ENCODE results near the gene ADCY1. TPM values are rescaled to one million over a fixed set of nuclear protein-coding genes. Genes with fewer than 3 reads are reported as not detected.

Gene ADCY1
- total RNA-seq, 4 donors from 2014 or later: under 0.01 to 4.3 (median 4.1) TPM; not detected in 1

DNA sequence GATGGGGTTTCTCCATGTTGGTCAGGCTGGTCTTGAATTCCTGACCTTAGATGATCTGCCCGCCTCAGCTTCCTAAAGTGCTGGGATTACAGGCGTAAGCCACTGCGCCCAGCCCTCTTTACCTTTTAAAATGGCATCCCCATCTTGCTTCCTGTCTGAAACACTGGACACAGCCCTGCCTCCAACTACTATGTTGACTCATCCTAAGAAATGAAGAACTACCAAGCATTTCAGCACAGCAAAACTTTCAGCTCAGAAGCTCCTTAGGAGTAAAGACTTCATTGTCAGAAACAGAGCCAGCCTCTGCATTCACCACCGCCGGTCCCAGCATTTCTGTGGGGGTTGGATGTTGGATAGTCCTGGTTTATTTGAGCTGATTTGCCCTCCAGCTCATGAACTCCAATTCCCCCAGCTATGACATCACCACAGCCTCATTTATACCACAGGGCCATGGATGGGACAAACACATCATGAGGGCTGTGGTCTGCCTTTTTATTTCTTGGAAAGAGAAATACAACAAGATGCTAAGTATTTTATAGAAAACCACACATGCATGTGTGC lies 123.5 kb downstream of the ADCY1 start:
- Histone ChIP-seq H3K27me3 (no peaks in the 10 kb centered on the region), H3K9me3 (no peaks in the 10 kb centered on the region), H3K4me3 (no peak overlapping the region), H3K4me1 (no peaks in the 10 kb centered on the region), H3K27ac (no peak overlapping the region), H3K36me3 (no peaks in the 10 kb centered on the region)
- no peak for TF ChIP-seq CTCF (IDR thresholded peaks at IDR 0.05)
- no peak for TF ChIP-seq POLR2A (IDR thresholded peaks at IDR 0.05)
- intact Hi-C loops (cut with DNase I; ENCODE audit: low total_unique reads): no loop called here
- no peak for DNase-seq

GRCh38 chr7:45698303-45699014 lies 124.3 kb downstream of the ADCY1 start:
- H3K4me1 ChIP-seq: no peaks in the 10 kb centered on the region
- H3K4me3 ChIP-seq: no peak overlapping the region
- no peaks in the 10 kb centered on the region for H3K27me3 ChIP-seq
- DNase-seq: no peak
- TF ChIP-seq CTCF (IDR thresholded peaks at IDR 0.05) (no peak), POLR2A (IDR thresholded peaks at IDR 0.05) (no peak)
- H3K9me3 ChIP-seq: no peaks in the 10 kb centered on the region
- intact Hi-C loops (cut with DNase I; ENCODE audit: low total_unique reads): no loop called here
- no peaks in the 10 kb centered on the region for H3K36me3 ChIP-seq
- H3K27ac ChIP-seq: no peak overlapping the region

GRCh38 chr7:45699015-45699309 lies 124.8 kb downstream of the ADCY1 start:
- Histone ChIP-seq H3K4me3 (no peak overlapping the region), H3K9me3 (no peaks in the 10 kb centered on the region), H3K27me3 (no peaks in the 10 kb centered on the region), H3K4me1 (no peaks in the 10 kb centered on the region), H3K27ac (no peak overlapping the region), H3K36me3 (no peaks in the 10 kb centered on the region)
- TF ChIP-seq CTCF (IDR thresholded peaks at IDR 0.05): no peak
- no peak for TF ChIP-seq POLR2A (IDR thresholded peaks at IDR 0.05)
- intact Hi-C loops (cut with DNase I; ENCODE audit: low total_unique reads): no loop called here
- DNase-seq: no peak

GRCh38 chr7:45699726-45700390 lies 125.7 kb downstream of the ADCY1 start:
- Histone ChIP-seq H3K36me3 (no peaks in the 10 kb centered on the region), H3K27me3 (no peaks in the 10 kb centered on the region), H3K4me3 (no peak overlapping the region), H3K27ac (no peak overlapping the region), H3K4me1 (no peaks in the 10 kb centered on the region), H3K9me3 (no peaks in the 10 kb centered on the region)
- intact Hi-C loops (cut with DNase I; ENCODE audit: low total_unique reads): no loop called here
- TF ChIP-seq CTCF (IDR thresholded peaks at IDR 0.05) (no peak), POLR2A (IDR thresholded peaks at IDR 0.05) (no peak)
- DNase-seq: peak in 1 of 2 donors; percentile 8

GRCh38 chr7:45700556-45700955 lies 126.4 kb downstream of the ADCY1 start:
- H3K36me3 ChIP-seq: no peaks in the 10 kb centered on the region
- no peaks in the 10 kb centered on the region for H3K27me3 ChIP-seq
- H3K4me1 ChIP-seq: no peaks in the 10 kb centered on the region
- no peak for TF ChIP-seq POLR2A (IDR thresholded peaks at IDR 0.05)
- no peak for TF ChIP-seq CTCF (IDR thresholded peaks at IDR 0.05)
- H3K4me3 ChIP-seq: no peak overlapping the region
- H3K9me3 ChIP-seq: no peaks in the 10 kb centered on the region
- intact Hi-C loops (cut with DNase I; ENCODE audit: low total_unique reads): no loop called here
- H3K27ac ChIP-seq: no peak overlapping the region
- DNase-seq: peak in 1 of 2 donors; percentile 24

Measured in uterus (tissue), 4 donors.